HG03025 (cell line): ENCODE results near the gene SNX10.

ENCODE experiments used
- ATAC-seq: cut with Tn5 transposase; IDR thresholded peaks from one replicate; pipeline ENCODE4 v1.9.1; 2021; ENCODE audit warnings: mild to moderate bottlenecking, moderate library complexity; ENCODE audit not compliant: unreplicated experiment, low FRiP score

Gene SNX10

DNA sequence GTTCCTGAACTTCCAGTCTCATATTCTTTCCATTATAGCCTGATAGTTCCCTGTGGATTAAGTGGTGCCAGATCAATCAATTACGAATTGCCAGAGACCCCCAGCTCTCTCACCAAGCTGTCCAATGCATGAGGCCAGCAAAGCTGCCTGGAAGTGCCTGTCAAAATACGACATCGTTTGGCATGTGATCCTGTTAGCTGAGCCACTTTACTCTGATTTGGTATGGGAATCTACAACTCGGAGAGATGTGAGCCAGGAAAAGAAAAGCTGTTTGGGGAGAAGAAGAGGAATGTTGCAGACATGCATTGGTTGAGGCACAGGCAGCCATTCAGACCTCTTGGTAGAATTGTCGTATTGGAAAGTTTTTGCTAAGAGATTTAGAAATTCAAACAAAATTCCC, 3.9 kb downstream of the SNX10 start:
- ATAC-seq: no peak

DNA sequence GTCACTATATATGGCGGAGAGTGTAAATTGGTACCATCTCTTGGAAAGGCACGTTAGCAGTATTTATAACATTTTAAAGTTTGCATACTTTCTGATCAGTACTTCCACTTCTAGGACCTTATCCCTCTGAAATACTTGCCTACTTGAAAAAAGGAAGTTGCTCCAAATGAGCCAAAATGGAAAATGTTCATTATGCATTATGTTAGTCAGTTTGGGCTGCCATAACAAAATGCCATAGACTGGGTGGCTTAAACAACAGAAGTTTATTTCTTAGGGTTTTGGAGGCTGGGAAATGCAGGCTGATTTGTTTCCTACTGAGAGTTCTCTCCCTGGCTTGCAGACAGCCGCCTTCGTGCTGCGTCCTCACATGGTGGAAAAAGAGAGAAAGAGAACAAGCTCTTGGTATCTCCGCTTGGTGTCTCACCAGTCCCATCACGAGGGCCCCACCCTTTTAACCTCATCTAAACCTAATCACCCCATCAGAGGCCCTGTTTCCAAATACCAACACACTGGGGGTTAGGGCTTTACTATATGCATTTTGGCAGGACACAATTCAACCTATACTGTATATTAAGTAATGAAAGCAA, 6.9 kb downstream of the SNX10 start:
- no peak for ATAC-seq

DNA sequence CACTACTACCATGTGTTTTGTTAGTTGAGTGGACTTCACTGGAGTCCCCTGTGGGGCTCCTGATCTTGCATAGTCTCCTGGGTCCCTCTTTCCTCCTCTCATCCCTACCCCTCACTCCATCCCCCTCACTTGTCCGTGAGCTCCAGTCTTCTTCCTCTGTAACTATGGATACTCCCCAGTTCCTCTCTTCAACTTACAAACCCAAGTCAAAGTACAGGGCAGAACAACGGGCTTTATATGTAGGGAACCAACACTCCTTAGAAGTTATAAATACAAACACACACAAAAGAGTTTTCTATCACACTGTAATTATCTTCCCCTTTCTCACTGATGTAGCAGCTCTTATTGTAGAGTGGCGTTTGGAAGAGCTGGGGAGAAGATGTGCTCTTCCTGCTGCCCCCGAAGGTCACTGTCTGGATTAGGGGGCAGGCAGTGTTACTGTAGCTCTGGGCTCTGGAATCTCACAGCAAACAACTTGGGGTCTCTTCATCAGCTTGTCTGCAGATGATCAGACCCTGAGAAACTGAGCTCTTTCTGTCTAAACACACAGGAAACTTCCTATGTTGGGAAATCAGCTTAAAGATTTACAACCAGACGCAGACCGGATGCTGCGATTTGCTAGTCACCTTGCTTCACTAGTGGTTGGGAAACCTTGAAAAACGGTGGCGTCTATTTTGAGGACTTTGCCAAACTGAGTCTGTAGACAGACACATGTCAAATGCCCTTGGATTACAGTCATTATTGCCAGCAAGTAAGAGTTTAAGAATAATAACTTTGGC, 13.6 kb downstream of the SNX10 start:
- ATAC-seq: no peak

DNA sequence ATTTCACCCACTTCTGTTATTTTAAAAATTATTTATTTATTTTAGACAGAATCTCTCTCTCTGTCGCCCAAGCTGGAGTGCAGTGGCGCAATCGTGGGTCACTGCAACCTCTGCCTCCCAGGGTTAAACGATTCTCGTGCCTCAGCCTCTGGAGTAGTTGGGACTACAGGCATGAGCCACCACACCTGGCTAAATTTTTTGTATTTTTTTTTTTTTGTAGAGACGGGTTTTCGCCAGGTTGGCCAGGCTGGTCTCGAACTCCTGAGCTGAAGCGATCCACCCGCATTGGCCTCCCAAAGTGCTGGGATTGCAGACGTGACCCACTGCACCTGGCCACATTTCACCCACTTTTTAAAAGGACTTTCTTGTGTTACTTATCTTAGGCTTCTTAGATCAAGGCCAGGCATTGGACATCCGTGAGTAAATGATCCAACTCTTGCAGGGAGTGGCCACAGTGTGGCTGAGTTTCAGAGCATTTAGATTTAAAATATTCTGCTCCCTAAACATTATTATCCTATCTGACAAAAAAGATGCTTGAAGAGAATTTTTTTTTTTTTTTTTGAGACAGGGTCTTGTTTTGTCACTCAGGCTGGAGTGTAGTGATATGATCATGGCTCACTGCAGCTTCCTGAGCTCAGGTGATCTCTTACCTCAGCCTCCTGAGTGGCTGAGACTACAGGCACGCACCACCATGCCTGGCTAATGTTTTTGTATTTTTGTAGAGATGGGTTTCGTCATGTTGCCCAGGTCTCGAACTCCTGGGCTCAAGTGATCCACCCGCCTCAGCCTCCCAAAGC, 14.4 kb downstream of the SNX10 start:
- no peak for ATAC-seq

DNA sequence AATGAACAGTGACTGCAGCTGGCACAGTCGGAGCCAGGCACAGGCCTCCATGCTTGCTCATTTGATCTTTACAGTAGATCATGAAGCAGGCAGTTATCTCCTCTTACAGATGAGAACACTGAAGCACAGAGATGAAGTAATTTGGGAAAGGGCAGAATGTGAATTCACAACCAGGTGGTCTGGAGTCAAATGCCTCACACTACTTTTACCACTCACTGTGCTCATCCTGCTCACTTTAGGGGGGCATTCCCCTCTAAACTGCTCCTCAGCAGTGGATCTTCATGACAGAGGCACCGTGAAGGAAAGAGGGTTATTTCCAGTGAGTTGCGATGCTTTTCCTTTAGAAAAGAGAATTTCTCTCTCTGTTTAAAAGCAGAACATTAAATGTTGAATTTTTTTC, 15.1 kb downstream of the SNX10 start:
- ATAC-seq: no peak

DNA sequence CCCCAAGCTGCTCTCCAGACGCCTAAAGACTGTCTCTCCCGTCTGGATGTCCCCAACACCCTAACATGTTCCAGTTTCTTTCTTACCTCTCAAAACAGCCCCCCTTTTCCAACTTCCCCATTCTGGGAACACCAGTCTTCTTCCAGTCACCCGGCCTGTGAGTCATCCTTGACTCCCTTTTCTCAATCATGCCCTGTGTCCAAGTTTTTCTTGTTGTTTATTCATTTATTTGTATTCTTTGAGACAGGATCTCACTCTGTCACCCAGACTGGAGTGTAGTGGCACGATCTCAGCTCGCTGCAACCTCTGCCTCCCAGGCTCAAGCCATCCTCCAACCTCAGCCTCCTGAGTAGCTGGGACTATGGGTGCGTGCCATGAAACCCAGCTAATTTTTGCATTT, 15.6 kb downstream of the SNX10 start:
- no peak for ATAC-seq

DNA sequence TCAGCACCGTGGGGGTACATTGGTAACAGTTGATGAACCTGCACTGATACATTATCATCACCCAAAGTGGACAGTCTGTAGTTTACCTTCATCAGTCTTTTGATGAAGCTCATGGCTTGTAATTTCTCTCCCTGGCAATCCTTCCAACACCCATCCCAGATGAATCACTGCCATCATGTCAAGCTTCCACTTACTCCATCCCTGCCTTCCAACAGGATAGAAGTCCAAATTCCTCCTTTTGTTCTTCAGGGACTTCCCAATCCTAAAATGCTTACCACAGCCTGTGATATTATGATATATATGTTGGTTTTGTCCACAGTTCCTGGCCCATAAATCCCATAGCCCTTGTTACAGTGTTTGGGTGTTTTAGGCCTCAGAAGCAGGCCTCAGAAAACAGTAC, 16.1 kb downstream of the SNX10 start:
- ATAC-seq: no peak

DNA sequence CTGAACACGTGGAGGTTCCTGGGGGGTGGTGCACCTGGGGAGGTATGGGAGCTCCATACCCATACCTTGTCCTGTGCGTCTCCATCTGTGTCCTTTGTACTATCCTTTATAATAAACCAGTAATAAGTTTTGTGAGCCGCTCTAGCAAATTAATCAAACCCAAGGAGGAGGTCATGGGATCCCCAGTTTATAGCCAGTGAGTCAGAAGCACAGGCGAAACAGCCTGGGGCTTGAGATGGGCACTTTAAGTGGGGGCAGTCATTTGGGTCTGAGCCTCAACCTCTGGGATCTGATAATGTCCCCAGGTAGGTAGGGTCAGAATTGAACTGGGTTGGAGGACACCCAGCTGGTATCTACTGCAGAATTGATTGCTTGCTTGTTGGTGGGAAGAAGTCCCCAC, 16.9 kb downstream of the SNX10 start:
- ATAC-seq: no peak

DNA sequence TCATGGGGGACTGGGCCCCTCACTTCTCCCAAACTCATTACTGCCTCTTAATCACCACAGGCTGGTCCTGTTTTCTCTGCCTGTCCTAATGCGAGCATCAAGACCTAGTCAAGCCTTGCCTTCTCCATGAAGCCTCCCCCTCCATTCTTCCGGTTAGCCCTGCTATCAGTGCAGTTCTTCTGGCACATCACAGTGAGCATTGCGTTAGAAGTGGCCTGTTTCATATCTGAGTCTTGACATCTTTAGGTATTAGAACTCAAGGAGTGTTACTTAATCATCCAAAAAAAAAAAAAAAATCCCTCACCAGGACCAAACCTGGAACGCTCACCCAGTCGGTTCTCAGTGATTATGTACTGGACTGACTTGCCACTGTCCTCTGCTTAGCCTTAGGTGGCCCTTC, 17.4 kb downstream of the SNX10 start:
- ATAC-seq: no peak

DNA sequence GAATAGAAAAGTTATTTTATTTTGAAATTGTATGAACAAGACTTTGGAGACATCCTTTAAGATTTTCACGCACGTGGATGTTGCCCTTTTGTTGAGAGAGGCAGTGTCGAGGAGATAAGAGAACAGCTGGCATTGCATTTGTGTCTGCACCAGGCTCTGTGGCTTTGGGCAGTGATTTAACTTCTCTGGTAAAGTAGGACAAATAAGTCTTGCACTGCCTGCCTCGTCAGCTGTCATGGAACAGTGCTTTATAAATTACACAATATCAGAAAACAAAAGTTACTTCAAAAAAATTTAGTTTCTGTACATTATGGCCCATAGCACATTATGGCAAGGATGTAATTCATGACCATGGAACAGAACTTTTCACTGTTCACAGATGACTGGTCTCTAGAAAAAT, 20.1 kb downstream of the SNX10 start:
- ATAC-seq: no peak

DNA sequence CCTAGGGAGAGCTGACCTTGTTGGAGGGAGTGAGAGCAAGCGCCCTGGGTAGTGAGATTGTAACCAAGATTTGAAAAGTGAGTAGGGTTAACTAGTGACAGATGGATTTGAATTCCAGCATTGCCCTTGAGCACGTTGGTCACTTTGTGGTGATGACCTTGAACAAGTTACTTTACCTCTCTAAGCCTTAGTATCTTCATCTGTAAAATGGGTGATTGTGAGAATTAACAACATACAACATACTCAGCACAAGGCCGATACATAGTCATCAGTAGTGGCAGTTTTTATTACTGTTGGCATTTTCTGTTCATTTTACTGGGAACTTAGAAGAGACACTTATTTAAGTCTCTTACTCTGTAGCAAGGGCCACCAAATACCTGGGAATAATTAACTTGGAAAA, 25.5 kb downstream of the SNX10 start:
- ATAC-seq: no peak

DNA sequence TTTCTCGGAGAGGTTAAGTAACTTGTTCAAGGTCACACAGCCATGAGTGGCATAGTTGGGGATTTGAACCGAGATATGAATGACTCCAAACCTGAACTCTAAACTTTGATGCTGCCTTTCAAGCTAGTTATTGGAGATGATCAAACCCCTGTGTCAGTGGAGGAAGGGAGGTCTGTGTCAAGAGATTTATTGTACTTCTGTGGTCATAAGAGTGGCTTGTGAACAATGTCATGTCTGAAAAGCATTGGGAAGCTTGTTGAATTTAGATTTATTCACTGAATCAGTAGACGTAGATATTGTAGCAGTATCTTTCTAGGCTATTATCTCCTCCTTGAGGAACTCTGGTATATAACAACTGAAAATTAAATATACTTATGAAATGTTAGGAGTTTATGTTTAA, 27.3 kb downstream of the SNX10 start:
- no peak for ATAC-seq

DNA sequence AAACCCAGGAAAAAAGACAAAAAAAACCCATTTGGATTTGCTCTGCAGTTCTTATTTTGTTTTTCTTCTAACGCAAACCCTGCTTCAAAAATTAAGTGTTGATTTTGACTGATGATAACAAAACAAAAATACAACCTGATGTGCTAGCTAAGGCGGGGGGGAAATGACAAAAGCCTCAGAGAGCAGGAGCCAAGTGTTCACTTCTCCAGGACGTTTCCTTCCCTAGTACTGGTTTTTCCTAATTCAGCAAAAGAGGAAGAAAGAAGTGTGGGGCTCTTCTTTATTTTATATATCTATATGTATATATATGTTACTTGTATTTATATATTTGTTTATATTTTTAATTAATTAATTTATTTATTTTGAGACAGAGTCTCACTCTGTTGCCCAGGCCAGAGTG, 28.0 kb downstream of the SNX10 start:
- no peak for ATAC-seq

DNA sequence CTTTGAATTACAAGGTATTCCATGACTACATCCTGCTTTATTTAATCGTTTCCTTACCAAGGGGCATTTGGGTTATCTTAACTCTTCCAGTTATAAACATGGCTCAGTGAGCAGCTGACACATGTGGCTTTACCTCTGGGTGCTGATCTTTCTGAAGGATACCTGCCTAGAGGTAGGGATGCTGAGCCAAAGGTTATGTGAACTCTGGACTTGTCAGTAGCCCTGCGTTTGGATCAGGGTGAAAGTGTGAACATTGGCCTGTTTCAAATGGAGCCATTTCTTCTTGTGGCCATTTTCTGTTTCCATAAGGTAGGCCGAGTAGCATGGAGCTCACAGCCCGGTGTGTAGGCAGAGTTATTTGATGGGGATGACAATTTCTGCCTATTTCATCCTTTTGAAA, 29.2 kb downstream of the SNX10 start:
- ATAC-seq: no peak

DNA sequence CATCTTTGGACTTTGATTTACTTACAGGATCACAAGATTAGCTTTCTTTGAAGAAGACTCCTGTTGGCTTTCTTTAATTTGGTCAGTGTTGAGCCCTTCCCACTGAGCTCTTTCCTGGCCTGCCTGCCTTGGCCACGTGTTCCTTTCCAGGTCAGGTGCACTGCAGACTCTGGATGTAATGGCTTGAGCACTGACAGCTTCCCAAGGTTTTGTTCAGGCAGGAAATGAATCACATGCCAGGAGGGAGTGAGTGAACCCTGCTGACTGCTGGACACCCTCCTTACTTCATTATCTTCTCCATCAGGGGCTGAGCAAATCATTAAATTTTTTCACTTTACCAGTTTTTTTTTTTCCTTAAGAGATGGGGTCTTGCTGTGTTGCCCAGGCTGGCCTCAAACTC, 29.8 kb downstream of the SNX10 start:
- ATAC-seq: no peak

DNA sequence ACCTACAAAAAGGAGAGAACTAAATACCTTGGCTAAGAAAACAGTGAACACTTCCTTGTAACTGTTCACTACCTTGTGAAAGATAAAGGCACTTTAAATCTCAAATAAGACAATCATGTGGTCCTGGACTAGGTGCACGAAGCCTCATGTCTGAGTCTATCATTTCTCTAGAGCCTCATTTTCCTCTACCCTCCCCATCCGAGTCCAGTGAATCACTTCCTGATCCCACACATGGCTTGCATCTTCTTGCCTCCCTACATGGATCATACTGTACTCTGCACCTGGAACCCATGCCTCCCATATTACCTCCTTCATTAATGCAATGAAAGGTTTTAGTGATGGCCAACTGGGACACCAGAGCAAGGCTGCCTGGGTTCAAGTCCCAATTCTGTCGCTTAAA, 34.5 kb downstream of the SNX10 start:
- no peak for ATAC-seq

DNA sequence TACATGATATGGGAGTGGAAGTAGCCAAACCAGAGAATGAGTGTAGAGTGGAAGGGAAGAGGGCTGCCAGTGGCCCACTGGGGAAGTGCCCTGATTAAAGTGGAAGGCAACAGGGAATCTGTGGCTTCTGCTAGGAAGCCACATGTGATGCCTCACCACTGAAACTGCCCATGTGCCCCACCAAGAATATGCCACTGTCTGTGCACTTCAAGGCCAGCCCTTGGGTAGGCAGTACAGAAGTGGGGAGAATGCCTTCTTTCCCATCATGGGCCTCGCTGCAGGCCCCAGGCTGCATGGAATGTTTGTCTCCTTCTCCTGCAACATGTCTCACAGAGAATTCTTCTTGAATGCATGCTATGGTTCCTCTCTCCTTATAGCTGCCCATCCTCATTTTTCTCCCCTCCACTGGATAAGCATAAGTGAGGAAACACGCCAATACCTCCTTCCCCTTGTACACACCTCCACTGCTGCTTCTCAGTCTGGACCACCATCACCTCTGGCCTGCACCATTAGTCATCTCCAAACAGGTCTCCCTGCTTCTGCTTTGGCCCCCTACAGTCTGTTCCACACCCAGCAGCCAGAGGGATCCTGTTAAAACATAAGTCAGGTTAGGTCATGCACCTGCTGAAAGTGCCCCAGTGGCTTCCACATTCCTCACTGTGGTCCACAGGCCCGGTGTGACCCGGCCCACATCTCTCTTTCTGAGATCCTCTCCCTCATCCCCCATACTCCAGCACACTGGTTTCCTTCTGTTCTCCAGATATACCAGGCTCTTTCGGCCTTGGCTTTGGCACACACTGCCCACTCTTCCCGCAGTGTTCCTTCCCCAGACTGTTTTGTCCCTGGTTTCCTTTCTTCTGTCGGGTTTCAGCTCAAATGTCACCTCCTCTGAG, 37.1 kb downstream of the SNX10 start:
- no peak for ATAC-seq

DNA sequence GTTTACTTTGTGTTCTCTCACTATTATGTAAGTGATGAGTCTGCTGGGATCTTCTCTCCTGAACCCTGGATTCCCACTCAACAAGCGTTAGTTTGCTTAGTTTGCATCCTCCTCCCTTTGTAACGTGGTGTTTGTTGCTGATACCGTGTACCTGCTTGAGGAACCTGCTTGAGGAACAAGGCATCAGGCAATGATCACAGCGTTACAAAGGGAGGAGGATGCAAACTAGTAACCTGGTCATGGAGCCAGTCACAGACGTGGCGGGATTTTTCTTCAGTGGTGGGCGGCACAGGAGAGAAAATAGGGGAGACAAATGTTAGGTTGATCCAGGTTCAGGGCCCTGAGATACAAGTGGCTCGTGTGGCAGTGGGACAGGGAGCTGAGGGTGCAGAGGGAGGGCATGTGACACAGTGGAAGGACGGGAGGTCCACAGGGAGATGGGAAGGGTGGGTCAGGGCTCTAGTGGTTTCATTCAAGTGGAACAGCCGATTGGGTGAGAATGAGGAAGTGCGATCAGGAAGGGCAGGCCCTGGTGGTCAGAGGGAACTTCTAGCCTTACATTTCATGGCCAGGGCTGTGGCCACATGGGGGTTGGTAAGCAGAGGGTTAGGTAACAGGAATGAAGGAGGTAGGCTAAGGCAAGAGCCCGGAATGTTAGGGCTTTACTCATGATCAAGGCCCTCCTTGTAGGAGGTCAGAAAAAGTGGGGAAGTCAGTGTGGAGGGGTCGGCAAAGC, 38.0 kb downstream of the SNX10 start:
- no peak for ATAC-seq

DNA sequence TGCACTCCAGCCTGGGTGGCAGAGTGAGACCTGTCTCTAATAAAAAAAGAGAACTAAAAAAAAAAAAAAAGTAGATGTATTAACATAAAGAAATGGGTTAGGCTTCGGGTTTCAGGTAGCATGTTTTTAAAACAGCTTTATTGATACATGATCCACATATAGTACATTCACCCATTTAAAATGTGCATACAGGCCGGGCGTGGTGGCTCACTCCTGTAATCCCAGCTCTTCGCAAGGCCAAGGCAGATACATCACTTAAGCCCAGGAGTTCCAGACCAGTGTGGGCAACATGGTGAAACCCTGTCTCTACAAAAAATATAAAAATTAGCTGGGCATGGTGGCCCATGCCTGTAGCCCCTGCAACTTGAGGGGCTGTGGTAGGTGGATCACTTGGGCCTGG, 39.5 kb downstream of the SNX10 start:
- no peak for ATAC-seq

DNA sequence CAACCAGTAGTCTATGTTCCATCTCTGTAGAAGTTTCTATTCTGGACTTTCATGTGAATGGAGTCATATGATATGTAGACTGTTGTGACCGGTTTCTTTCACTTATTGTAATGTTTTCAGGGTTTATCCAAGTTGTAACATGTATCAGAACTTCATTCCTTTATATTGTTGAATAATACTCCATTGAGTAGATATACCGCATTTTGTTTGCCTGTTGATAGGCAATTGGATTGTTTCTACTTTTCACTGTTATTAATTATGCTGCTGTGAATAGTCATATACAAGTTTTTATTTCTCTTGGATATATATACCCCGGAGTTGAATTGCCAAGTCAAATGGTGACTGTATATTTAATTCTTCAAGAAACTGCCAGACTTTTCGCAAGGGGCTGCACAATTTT, 40.1 kb downstream of the SNX10 start:
- ATAC-seq: no peak
